Heart right ventricle (tissue), 16 donors: Measurements from ENCODE around the gene CYP19A1. TPM values are rescaled to one million over a fixed set of nuclear protein-coding genes. Genes with fewer than 3 reads are reported as not detected.
"Not testable (repeated sequence)": the region's sequence is repeated elsewhere in the genome, so short reads cannot be mapped to it uniquely, and the experiment has no call there.

Experiments
- ATAC-seq, 8 donors: fragments of 200-7000 bp; cut with Tn5 transposase; one replicate each; pipeline ENCODE4 v1.9.1; 2020; ENCODE audit warnings: mild to moderate bottlenecking in 8 of 8, moderate library complexity in 8 of 8, moderate number of reproducible peaks in 1 of 8
- DNase-seq, 2 donors: peaks; one replicate each; pipeline ENCODE4 v3.0.0-alpha.2; 2020
- H3K27ac ChIP-seq, 10 donors: fragments of 200-600 bp; sonication (generic) in 2 of 10; one replicate each; pipeline versions ENCODE4 v1.5.0 to v1.8.0; 2020 to 2022; ENCODE audit warnings: mild to moderate bottlenecking in 3 of 10
- H3K27me3 ChIP-seq, 7 donors: fragments of 200-600 bp; one replicate each; pipeline ENCODE4 v1.8.0; 2021 to 2022; ENCODE audit warnings: mild to moderate bottlenecking in 2 of 7
- H3K36me3 ChIP-seq, 9 donors: fragments of 200-600 bp; sonication (generic) in 1 of 9; one replicate each; pipeline versions ENCODE4 v1.5.0 to v1.8.0; 2020 to 2022; ENCODE audit warnings: mild to moderate bottlenecking in 2 of 9
- H3K4me1 ChIP-seq, 9 donors: fragments of 200-600 bp; sonication (generic) in 1 of 9; one replicate each; pipeline versions ENCODE4 v1.5.0 to v1.8.0; 2020 to 2022; ENCODE audit warnings: mild to moderate bottlenecking in 4 of 9
- H3K4me3 ChIP-seq, 10 donors: fragments of 200-600 bp; sonication (generic) in 2 of 10; one replicate each; pipeline versions ENCODE4 v1.5.0 to v1.8.0; 2020 to 2022; ENCODE audit warnings: mild to moderate bottlenecking in 7 of 10, moderate library complexity in 2 of 10
- H3K9me3 ChIP-seq, 11 donors: fragments of 200-600 bp in 10 of 11; sonication (generic) in 2 of 11; one replicate each; pipeline versions ENCODE4 v1.5.0 to v1.8.0; 2013 to 2022; ENCODE audit warnings: mild to moderate bottlenecking in 2 of 11, control low read depth in 1 of 11, moderate library complexity in 1 of 11
- whole genome bisulfite sequencing, 2 donors: extraction: QIAGEN DNeasy Blood & Tissue Kit; methylation state at CpG; one replicate each; pipeline ENCODE4 v1.1.7; 2013; ENCODE audit warnings: inconsistent platforms in 1 of 2; 5-methylcytosine and 5-hydroxymethylcytosine counted together
- intact Hi-C, 10 donors: fragments of 100-400 bp; cut with DNase I; formaldehyde crosslinking; loops; one replicate each; pipeline versions ENCODE4 v1.11.1 to v1.14.2; 2022
- polyA plus RNA-seq, 2 donors: library from polyadenylated mRNA; stranded (reverse); fragments of 200-250 nt; gene quantifications; one replicate each; pipeline ENCODE4 v1.2.3, GENCODE V29; 2013
- total RNA-seq, 10 donors: library from RNA; stranded (reverse); fragmentation: NEBNext Ultra II Directional in 3 of 10; extraction: Animal tissue kit (Norgen Biotek cat#: 25700) in 3 of 10; gene quantifications; one replicate each; pipeline versions ENCODE4 v1.2.1 to v1.2.4, GENCODE V29; 2021 to 2023
- TF ChIP-seq, protein P1 (sequence below), 9 donors: fragments of 200-600 bp; sonication (generic) in 2 of 9; IDR thresholded peaks; one replicate each; pipeline versions ENCODE4 v1.5.0 to v1.8.0; 2021 to 2022; ENCODE audit warnings: antibody characterized with exemption in 9 of 9, mild to moderate bottlenecking in 5 of 9, moderate library complexity in 1 of 9
- donor health status: Arrhythmogenic right ventricular cardiomyopathy.
- donor health status: ischemic (EF 13 %, LVEDD 7.1; RV severe dilation, severe dysfunction).
- donor health status: healthy with polysubstance abuse.
- donor health status: DM: no; HTN: yes; CAD: no.
- donor health status: DM: no; HTN: no; CAD: no.
- donor health status: ischemic (EF 25% LVEDD 6.9; RV normal size, moderate dysfunction).
- donor health status: ischemic (EF 25% LVEDD 5.7; RV mildly dilated, moderate dysfunction).
- donor health status: healthy.
- donor health status: DM: yes; HTN: yes; CAD: no.
- donor health status: Ischemic cardiomyopathy.
- donor health status: ischemic (EF 35%, LVEDD 5.7; RV mildly dilated, moderate dysfunction).
- donor health status: nonischemic (EF 11% LVEDD 7.7; RV severe dilation, severe dysfunction).
- donor health status: DM: yes; HTN: yes; CAD: no.
- donor health status: PGD.
- donor health status: ischemic (EF 29% LVEDD 5.4; RV normal size, mild dysfunction).
- donor health status: nonischemic (EF 23%, LVEDD 6.1; RV moderate dilation, normal function).

Gene CYP19A1
- total and polyA plus RNA-seq, 12 donors, result 0.26 to 1.9 (median 0.68) TPM; not detected in 3

DNA sequence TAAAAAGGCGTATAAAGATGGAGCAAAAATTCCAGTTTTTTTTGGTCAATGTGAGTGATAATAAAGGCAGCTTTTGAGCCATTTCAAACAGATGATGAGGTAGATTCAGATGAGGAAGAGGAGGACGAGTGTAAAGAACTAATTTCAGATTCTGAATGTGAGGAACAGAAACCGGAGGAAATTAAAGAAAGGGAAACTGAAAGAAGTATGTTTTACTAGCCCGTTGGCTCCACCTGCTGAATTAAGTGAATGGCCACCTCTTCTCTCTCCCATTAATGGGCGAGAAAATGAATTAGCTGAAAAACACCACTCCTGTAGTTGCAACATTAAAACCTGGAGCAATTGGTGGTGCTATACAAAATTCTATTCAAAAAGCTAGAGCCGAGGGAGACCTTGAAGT is 55.4 kb downstream of the CYP19A1 start:
- intact Hi-C loops, result loop anchor here in 2 of 10 donors (5.0 to 10.0 kb wide), 2 partner anchors 99 to 118 kb away; no protein-coding TSS in a partner anchor
- WGBS, 2 donors, result 85 to 88% methylated on average over 6 of the region's 6 CpGs
- H3K36me3 ChIP-seq, result no peaks in the 10 kb centered on the region
- peaks cover 0 to 26% (median 0%) of the 10 kb centered on the region in 9 donors for H3K4me1 ChIP-seq
- H3K27me3 ChIP-seq, result peaks cover 0 to 17% (median 0%) of the 10 kb centered on the region in 7 donors
- DNase-seq (no peak), ATAC-seq (no peak)
- H3K4me3 ChIP-seq, result no peak overlapping the region
- peak overlapping the region in 1 of 10 donors; percentile 42 for H3K27ac ChIP-seq
- no peaks in the 10 kb centered on the region for H3K9me3 ChIP-seq
- TF ChIP-seq, protein P1, sequence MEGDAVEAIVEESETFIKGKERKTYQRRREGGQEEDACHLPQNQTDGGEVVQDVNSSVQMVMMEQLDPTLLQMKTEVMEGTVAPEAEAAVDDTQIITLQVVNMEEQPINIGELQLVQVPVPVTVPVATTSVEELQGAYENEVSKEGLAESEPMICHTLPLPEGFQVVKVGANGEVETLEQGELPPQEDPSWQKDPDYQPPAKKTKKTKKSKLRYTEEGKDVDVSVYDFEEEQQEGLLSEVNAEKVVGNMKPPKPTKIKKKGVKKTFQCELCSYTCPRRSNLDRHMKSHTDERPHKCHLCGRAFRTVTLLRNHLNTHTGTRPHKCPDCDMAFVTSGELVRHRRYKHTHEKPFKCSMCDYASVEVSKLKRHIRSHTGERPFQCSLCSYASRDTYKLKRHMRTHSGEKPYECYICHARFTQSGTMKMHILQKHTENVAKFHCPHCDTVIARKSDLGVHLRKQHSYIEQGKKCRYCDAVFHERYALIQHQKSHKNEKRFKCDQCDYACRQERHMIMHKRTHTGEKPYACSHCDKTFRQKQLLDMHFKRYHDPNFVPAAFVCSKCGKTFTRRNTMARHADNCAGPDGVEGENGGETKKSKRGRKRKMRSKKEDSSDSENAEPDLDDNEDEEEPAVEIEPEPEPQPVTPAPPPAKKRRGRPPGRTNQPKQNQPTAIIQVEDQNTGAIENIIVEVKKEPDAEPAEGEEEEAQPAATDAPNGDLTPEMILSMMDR (IDR thresholded peaks at IDR 0.05), result peak in 1 of 9 donors; percentile 16

DNA sequence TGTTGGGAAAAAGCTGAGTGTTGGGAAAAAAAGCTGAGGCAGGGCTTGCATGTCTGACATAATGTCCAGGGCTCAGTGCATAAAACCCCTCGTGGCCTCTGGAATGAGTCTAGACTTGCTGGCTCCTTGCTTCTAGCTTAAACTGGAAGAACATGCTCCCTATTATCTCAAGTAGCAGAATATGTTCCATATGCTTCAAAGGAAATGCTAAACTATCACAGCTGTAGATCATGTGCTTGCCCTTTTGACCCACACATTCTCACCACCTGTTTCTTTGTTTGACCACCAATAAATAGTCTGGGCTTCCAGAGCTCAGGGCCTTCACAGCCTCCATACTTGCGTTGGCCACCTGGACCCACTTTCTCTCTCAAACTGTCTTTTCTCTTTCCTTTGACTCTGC is 56.2 kb downstream of the CYP19A1 start:
- 68% methylated on average over 2 of the region's 2 CpGs for WGBS, 2 donors
- intact Hi-C loops, result loop anchor here in 4 of 10 donors (1.0 to 10.0 kb wide), 4 partner anchors 98 to 117 kb away; no protein-coding TSS in a partner anchor
- Histone ChIP-seq H3K4me1 (peaks cover 0 to 26% (median 0%) of the 10 kb centered on the region in 9 donors), H3K27me3 (peaks cover 0 to 18% (median 5%) of the 10 kb centered on the region in 7 donors), H3K27ac (peak overlapping the region in 4 of 10 donors; percentile 11 to 42 (median 32))
- H3K36me3 ChIP-seq, DNase-seq, H3K4me3 ChIP-seq, H3K9me3 ChIP-seq: not testable (repeated sequence)
- peak in 6 of 8 donors; percentile 14 to 52 (median 30) for ATAC-seq

DNA sequence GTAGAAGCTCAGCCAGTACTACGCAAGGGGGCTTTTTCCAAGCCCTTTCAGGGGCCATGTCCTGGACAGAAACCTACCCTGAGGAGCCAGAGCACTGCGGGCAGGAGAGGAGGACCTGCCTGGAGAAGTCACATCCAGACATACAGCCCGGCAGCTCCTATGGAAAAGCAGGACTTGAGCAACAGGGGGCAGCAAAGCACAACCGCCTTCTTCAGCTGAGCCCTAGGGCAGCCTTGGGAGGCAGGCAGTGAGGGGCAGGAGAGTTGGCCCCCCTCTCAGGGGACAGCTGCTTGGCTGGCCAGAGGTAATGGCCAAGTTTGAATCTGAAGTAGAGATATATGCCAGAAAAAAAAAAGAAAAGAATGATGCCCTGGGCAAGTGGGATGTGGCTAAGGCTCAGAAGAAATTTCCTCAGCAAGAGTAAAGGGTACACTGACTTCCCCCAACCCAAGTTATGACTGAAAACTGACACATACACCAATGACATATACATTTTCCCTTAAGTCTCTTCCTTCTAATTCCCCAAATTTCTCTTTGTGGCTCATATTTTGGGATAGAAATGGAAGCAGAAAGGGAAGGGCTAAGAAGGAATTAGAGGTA is 56.9 kb downstream of the CYP19A1 start:
- Histone ChIP-seq H3K9me3 (no peaks in the 10 kb centered on the region), H3K4me1 (peaks cover 0 to 26% (median 0%) of the 10 kb centered on the region in 9 donors), H3K36me3 (no peaks in the 10 kb centered on the region), H3K27me3 (peaks cover 0 to 18% (median 7%) of the 10 kb centered on the region in 7 donors), H3K27ac (peak overlapping the region in 5 of 10 donors; percentile 6 to 42 (median 26)), H3K4me3 (no peak overlapping the region)
- peak; percentile 84 to 95 (median 92) for ATAC-seq
- TF ChIP-seq, protein P1 (IDR thresholded peaks at IDR 0.05), result peak; percentile 63 to 83 (median 78)
- WGBS, 2 donors, result 36 to 39% methylated on average over 4 of the region's 4 CpGs
- DNase-seq, result peak; percentile 63 to 64
- intact Hi-C loops, result loop anchor here in 8 of 10 donors (1.0 to 10.0 kb wide), 5 partner anchors 51 to 117 kb away; no protein-coding TSS in a partner anchor

DNA sequence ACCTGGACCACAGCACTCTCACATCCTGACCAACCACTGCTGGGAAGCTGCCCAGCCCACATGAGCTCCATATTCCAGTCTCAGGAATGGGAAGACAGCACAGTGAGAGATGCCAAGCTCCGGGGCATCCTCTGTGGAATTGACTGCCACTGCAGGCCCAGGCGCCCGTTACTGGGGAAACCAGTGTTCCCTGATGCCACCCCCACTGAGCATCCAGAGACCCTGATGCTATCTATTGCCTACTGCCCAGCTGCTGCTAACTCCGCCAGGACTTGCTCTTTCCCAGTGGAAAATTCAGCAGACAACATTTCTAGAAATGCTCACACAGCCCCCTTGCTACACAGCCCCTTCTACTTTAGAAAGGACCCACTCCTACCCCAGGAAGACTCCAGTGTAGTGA is 57.6 kb downstream of the CYP19A1 start:
- DNase-seq (no peak), ATAC-seq (no peak)
- Histone ChIP-seq H3K4me1 (peaks cover 0 to 26% (median 0%) of the 10 kb centered on the region in 9 donors), H3K27ac (peak overlapping the region in 1 of 10 donors; percentile 13), H3K4me3 (no peak overlapping the region), H3K36me3 (no peaks in the 10 kb centered on the region), H3K27me3 (peaks cover 0 to 19% (median 7%) of the 10 kb centered on the region in 7 donors), H3K9me3 (no peaks in the 10 kb centered on the region)
- 94 to 95% methylated on average over 4 of the region's 4 CpGs for WGBS, 2 donors
- intact Hi-C loops, result loop anchor here in 8 of 10 donors (1.0 to 10.0 kb wide), 5 partner anchors 50 to 116 kb away; no protein-coding TSS in a partner anchor
- TF ChIP-seq, protein P1 (IDR thresholded peaks at IDR 0.05), result no peak
